Colonic mucosa (tissue), 4 donors: ENCODE results near the gene SERPINA5. TPM values are rescaled to one million over a fixed set of nuclear protein-coding genes. Genes with fewer than 3 reads are reported as not detected.

Source experiments
- DNase-seq: peaks from one replicate; pipeline ENCODE4 v3.0.0-alpha.2; 2020
- H3K27ac ChIP-seq: fragments of 200-600 bp; one replicate; pipeline ENCODE4 v1.8.0; 2021
- H3K27me3 ChIP-seq: fragments of 200-600 bp; one replicate; pipeline ENCODE4 v1.8.0; 2021
- H3K36me3 ChIP-seq: fragments of 200-600 bp; one replicate; pipeline ENCODE4 v1.8.0; 2021
- H3K4me1 ChIP-seq: fragments of 200-600 bp; one replicate; pipeline ENCODE4 v1.8.0; 2021; ENCODE audit warnings: mild to moderate bottlenecking
- H3K4me3 ChIP-seq: fragments of 200-600 bp; one replicate; pipeline ENCODE4 v1.8.0; 2021
- H3K9ac ChIP-seq, 2 donors: one replicate each; pipeline ENCODE4 v1.7.0; 2013; ENCODE audit warnings: control low read depth in 2 of 2, low read depth in 2 of 2, low read length in 2 of 2
- H3K9me3 ChIP-seq: fragments of 200-600 bp; one replicate; pipeline ENCODE4 v1.8.0; 2021
- CTCF ChIP-seq: fragments of 200-600 bp; IDR thresholded peaks from one replicate; pipeline ENCODE4 v1.8.0; 2022; ENCODE audit warnings: antibody characterized with exemption, mild to moderate bottlenecking
- intact Hi-C: fragments of 100-400 bp; cut with DNase I; formaldehyde crosslinking; loops from one replicate; pipeline ENCODE4 v1.14.1; 2022
- total RNA-seq, 2 donors: library from RNA; stranded (reverse); fragmentation: NEBNext Ultra II Directional in 1 of 2; extraction: Animal tissue kit (Norgen Biotek cat#: 25700) in 1 of 2; gene quantifications; one replicate each; pipeline ENCODE4 v1.2.1, GENCODE V29; 2021
- donor health status: healthy.
- donor health status: DM: no; HTN: no; CAD: no.
- donor health status: DM: no; HTN: no; CAD: no.

SERPINA5 gene
- total RNA-seq, 2 donors from 2014 or later: 0.61 to 2.9 TPM

DNA sequence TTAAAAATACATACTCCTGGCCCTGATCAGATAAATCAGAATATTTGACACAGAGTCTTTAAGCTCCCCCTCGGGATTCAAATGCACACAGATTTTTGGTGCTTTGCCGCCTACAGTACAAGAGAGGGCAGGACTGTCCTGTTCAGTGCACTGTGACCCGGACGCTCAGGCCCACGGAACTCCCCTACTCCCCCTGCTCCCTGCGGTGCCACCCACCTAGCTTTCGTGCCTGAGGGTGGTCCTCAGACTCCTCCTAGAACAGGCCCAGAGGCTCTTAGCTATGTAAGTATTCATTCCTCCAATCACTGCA is 17.2 kb downstream of the SERPINA5 start:
- H3K4me1 ChIP-seq: peaks cover 4% of the 10 kb centered on the region
- TF ChIP-seq CTCF: no peak
- H3K36me3 ChIP-seq: no peaks in the 10 kb centered on the region

DNA sequence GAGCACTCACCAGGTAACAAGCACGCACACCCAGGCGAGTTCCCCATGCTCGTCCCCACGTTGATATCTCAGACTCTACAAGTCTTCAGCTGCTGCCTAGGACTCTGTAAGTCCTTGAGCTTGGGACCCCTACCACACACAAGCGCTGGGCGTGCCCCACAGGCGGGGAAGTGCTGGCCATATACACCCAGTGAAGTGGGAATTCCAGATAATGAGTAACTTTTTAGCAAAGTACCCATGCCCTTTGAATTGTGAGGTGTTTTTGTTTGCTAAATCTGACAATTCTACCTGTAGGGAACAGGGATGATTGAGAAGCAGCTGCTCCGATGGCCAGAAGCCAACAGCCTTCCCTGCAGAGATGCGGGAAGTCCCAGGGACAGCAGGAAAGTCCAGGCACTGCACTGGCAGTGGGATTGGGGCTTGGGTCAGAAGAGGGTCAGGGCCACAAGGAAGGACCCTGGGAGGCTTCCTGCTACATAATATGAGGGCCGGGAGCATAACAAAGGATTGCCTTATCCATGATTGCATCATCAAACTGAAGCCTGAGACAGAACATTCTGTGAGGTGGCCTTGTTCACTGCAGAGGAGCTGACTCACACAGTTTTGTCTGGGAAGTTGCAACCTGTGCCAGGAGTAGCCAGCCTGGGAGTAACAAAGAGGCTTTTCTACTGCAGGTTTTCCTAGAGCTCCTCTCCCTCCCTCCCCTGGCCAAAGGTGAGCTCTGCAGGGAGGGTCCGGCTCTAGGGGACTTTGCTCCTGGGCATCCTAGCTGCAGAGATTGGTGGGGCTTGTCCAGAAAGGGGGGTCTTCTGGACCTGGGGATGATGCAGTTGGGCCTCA is 17.8 kb downstream of the SERPINA5 start:
- TF ChIP-seq CTCF: no peak
- no peaks in the 10 kb centered on the region for H3K9me3 ChIP-seq
- peak overlapping the region; percentile 65 for H3K27ac ChIP-seq
- H3K4me1 ChIP-seq: peaks cover 4% of the 10 kb centered on the region
- peak overlapping the region in 1 of 2 donors; percentile 31 for H3K9ac ChIP-seq
- H3K4me3 ChIP-seq: no peak overlapping the region
- no peaks in the 10 kb centered on the region for H3K27me3 ChIP-seq
- DNase-seq: peak; percentile 80
- intact Hi-C loops: no loop called here
- no peaks in the 10 kb centered on the region for H3K36me3 ChIP-seq

More for the DNA sequence above, 17.2 kb downstream of the SERPINA5 start:
- no peak overlapping the region for H3K4me3 ChIP-seq
- H3K27ac ChIP-seq: peak overlapping the region; percentile 65
- no peak overlapping the region for H3K9ac ChIP-seq
- H3K9me3 ChIP-seq: no peaks in the 10 kb centered on the region
- intact Hi-C loops: no loop called here
- DNase-seq: no peak
- no peaks in the 10 kb centered on the region for H3K27me3 ChIP-seq

GRCh38 chr14:94599656-94600004 is 18.4 kb downstream of the SERPINA5 start:
- Histone ChIP-seq H3K27me3 (no peaks in the 10 kb centered on the region), H3K27ac (peak overlapping the region; percentile 65), H3K4me3 (no peak overlapping the region), H3K9ac (peak overlapping the region in 1 of 2 donors; percentile 31), H3K36me3 (no peaks in the 10 kb centered on the region), H3K4me1 (peaks cover 4% of the 10 kb centered on the region), H3K9me3 (no peaks in the 10 kb centered on the region)
- intact Hi-C loops: no loop called here
- no peak for TF ChIP-seq CTCF
- DNase-seq: no peak

GRCh38 chr14:94600148-94600545 is 18.9 kb downstream of the SERPINA5 start:
- no peaks in the 10 kb centered on the region for H3K27me3 ChIP-seq
- no peaks in the 10 kb centered on the region for H3K36me3 ChIP-seq
- H3K27ac ChIP-seq: no peak overlapping the region
- H3K4me1 ChIP-seq: peaks cover 4% of the 10 kb centered on the region
- intact Hi-C loops: no loop called here
- H3K4me3 ChIP-seq: no peak overlapping the region
- no peak for DNase-seq
- TF ChIP-seq CTCF: no peak
- no peak overlapping the region for H3K9ac ChIP-seq
- no peaks in the 10 kb centered on the region for H3K9me3 ChIP-seq

DNA sequence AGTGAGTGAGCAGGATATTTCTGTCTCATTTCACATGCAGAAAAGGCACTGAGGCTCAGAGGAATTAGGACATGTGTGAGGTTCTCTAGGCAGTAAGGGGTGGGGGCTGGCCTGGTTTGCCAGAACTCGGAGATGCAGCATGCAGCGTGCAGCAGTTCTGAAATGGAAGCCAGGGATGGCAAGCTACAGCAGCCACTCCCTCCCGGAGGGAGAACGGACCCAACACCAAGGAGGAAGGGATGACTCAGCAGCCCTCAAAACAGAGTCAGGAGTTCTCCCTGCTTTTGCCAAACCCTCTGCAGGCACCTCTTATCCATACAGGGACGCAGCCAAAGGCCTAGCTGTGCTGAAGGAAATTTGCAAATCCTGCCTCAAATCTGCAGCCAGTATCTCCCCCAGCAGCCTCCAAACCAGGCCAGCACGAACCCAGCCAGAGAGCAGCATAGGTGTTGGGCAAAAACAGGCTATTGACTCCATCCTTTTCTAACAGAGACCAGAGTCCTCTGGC is 20.7 kb downstream of the SERPINA5 start:
- no peak overlapping the region for H3K4me3 ChIP-seq
- H3K4me1 ChIP-seq: peaks cover 4% of the 10 kb centered on the region
- no peak for TF ChIP-seq CTCF
- H3K27me3 ChIP-seq: no peaks in the 10 kb centered on the region
- H3K9ac ChIP-seq: no peak overlapping the region
- H3K9me3 ChIP-seq: no peaks in the 10 kb centered on the region
- DNase-seq: peak; percentile 58
- no peaks in the 10 kb centered on the region for H3K36me3 ChIP-seq
- intact Hi-C loops: no loop called here
- peak overlapping the region; percentile 32 for H3K27ac ChIP-seq
